GM12878 (cell line): Measurements from ENCODE around the gene VIL1. TPM values are rescaled to one million over a fixed set of nuclear protein-coding genes. Genes with fewer than 3 reads are reported as not detected.

Experiments
- ATAC-seq: fragments of 200-7000 bp; cut with Tn5 transposase; 3 replicates; pipeline ENCODE4 v1.9.1; 2020; ENCODE audit warnings: mild to moderate bottlenecking, moderate library complexity
- BruUV-seq: library from RNA; stranded (reverse); fragments of 400-500 nt; replicated peaks from 2 replicates; lab custom pipeline; 2021; lab: Mats Ljungman, UMichigan
- CTCF ChIA-PET: fragments of 300-600 bp; sonication (Branson Sonifier 250); formaldehyde crosslinking; extraction: SDS; loops from one replicate; lab custom pipeline; 2021; ENCODE audit warnings: inconsistent platforms; lab: Yijun Ruan, JAX
- POLR2A ChIA-PET: fragments of 350-600 bp; formaldehyde crosslinking; extraction: SDS; loops from one replicate; lab custom pipeline; 2021; ENCODE audit warnings: inconsistent platforms; lab: Charles Lee
- RAD21 ChIA-PET: fragments of 300-600 bp; sonication (Branson Sonifier 250); formaldehyde crosslinking; loops from one replicate; lab custom pipeline; 2023; ENCODE audit warnings: antibody characterized with exemption; ENCODE audit not compliant: unreplicated experiment; lab: Charles Lee
- SMC1A ChIA-PET: fragments of 300-600 bp; sonication (Branson Sonifier 250); formaldehyde crosslinking; loops from one replicate; lab custom pipeline; 2023; ENCODE audit not compliant: unreplicated experiment, uncharacterized antibody; lab: Charles Lee
- DNase-seq: peaks from one replicate; pipeline ENCODE4 v3.0.0-alpha.2; 2011; ENCODE audit warnings: low read depth, low spot score
- FAIRE-seq: peaks from 3 replicates; lab custom pipeline; 2011; peaks lifted over from hg19 to GRCh38; lab: Jason Lieb, UNC
- H2AFZ ChIP-seq: 2 replicates; pipeline ENCODE4 v1.6.0; 2011; ENCODE audit warnings: low read depth, low read length, control low read depth; ENCODE audit not compliant: control insufficient read depth
- H3K27ac ChIP-seq: 2 replicates; pipeline ENCODE4 v1.5.1; 2011; ENCODE audit warnings: control low read depth; ENCODE audit not compliant: control insufficient read depth, insufficient read depth
- H3K27me3 ChIP-seq, 2 experiments: replicated peaks in 1 of 2; 2 replicates each; pipeline versions ENCODE4 v1.6.0 to v1.6.1; 2011; ENCODE audit warnings: low read length in 1 of 2; ENCODE audit not compliant: control insufficient read depth in 2 of 2, insufficient read depth in 2 of 2
- H3K36me3 ChIP-seq, 2 experiments: 2 replicates each; pipeline ENCODE4 v1.5.1; 2011; ENCODE audit warnings: low read length in 1 of 2; ENCODE audit not compliant: control insufficient read depth in 2 of 2, insufficient read depth in 2 of 2
- H3K4me1 ChIP-seq: 2 replicates; pipeline ENCODE4 v1.6.1; 2011; ENCODE audit warnings: mild to moderate bottlenecking, low read length, moderate library complexity, mixed read lengths; ENCODE audit not compliant: control insufficient read depth, insufficient read depth
- H3K4me2 ChIP-seq: 2 replicates; pipeline ENCODE4 v1.6.0; 2011; ENCODE audit warnings: control low read depth; ENCODE audit not compliant: control insufficient read depth, insufficient read depth
- H3K4me3 ChIP-seq: fragments of 200-600 bp; sonication (generic); 2 replicates; pipeline ENCODE4 v1.5.1; 2016
- H3K79me2 ChIP-seq: 2 replicates; pipeline ENCODE4 v1.6.0; 2011; ENCODE audit warnings: low read length; ENCODE audit not compliant: control insufficient read depth, insufficient read depth
- H3K9ac ChIP-seq: 2 replicates; pipeline ENCODE4 v1.8.0; 2011; ENCODE audit warnings: low read length, control low read depth, mixed read lengths; ENCODE audit not compliant: control insufficient read depth, insufficient read depth
- H3K9me3 ChIP-seq: replicated peaks from 3 replicates; pipeline ENCODE4 v1.5.1; 2011; ENCODE audit warnings: mild to moderate bottlenecking, low read length; ENCODE audit not compliant: control insufficient read depth, insufficient read depth
- H4K20me1 ChIP-seq: 2 replicates; pipeline ENCODE4 v1.6.0; 2011; ENCODE audit not compliant: control insufficient read depth, insufficient read depth
- BMI1 ChIP-seq: fragments of 450-650 bp; IDR thresholded peaks from 2 replicates; pipeline ENCODE4 v1.6.1; 2016; ENCODE audit warnings: mild to moderate bottlenecking, moderate library complexity, borderline replicate concordance
- CHD4 ChIP-seq: fragments of 200-600 bp; sonication (generic); IDR thresholded peaks from 2 replicates; pipeline ENCODE4 v1.6.1; 2016; ENCODE audit warnings: mild to moderate bottlenecking
- PML ChIP-seq: IDR thresholded peaks from 2 replicates; pipeline ENCODE4 v1.6.1; 2012; ENCODE audit warnings: low read length, inconsistent platforms
- SP1 ChIP-seq: IDR thresholded peaks from one replicate; pipeline ENCODE4 v1.6.1; 2011; ENCODE audit warnings: low read depth, low read length
- WGBS: methylation state at CpG from one replicate; pipeline ENCODE4 v1.1.6; 2016; ENCODE audit warnings: low lambda C conversion rate; ENCODE audit not compliant: insufficient replicate concordance, insufficient coverage; ENCODE audit errors: missing lambda C conversion rate; 5-methylcytosine and 5-hydroxymethylcytosine counted together
- in situ Hi-C: fragments of 300-500 bp; cut with MboI; formaldehyde crosslinking; loops from 9 replicates; pipeline ENCODE4 v1.14.3; 2018; ENCODE audit warnings: mixed read lengths
- intact Hi-C: fragments of 100-400 bp; cut with micrococcal nuclease; formaldehyde crosslinking; loops from one replicate; pipeline ENCODE4 v1.14.2; 2022; ENCODE audit not compliant: unreplicated experiment
- polyA plus RNA-seq, 11 experiments: library from polyadenylated mRNA; depleted of rRNA in 4 of 11; unstranded in 6 of 11; stranded (reverse) in 5 of 11; fragments of >200 nt; fragmentation: Nextera tagmentation in 4 of 11; fragmentation: Illumina TruSeq in 1 of 11; extraction: Ambion mirVana in 4 of 11; extraction: Trizol in 1 of 11; gene quantifications; 1 replicate in 1 of 11; 2 replicates in 10 of 11; pipeline versions ENCODE4 v1.2.1 to v1.2.3, GENCODE V29; 2011 to 2016; ENCODE audit warnings: inconsistent platforms in 2 of 11, missing spikeins in 2 of 11, low read depth in 1 of 11
- total RNA-seq, 4 experiments: library from RNA; depleted of rRNA in 3 of 4; stranded (reverse); fragments of >200 nt in 3 of 4; fragmentation: Illumina TruSeq in 1 of 4; extraction: Trizol in 1 of 4; gene quantifications; 2 replicates each; pipeline versions ENCODE4 v1.2.1 to v1.2.3, GENCODE V29; 2013 to 2021
- TF ChIP-seq, protein P1 (sequence below): fragments of 450-650 bp; IDR thresholded peaks from 2 replicates; pipeline ENCODE4 v1.6.1; 2017; ENCODE audit warnings: low read depth, mild to moderate bottlenecking, moderate library complexity
- TF ChIP-seq, protein P2 (sequence below): fragments of 450-650 bp; IDR thresholded peaks from 2 replicates; pipeline ENCODE4 v1.6.1; 2017; ENCODE audit warnings: borderline replicate concordance

VIL1 gene
- total and polyA plus RNA-seq, 10 of the 15 experiments (the other 5 are each of a cell fraction or from before 2014, with no cell fraction given), result 0.03 to 1.9 (median 0.33) TPM

DNA sequence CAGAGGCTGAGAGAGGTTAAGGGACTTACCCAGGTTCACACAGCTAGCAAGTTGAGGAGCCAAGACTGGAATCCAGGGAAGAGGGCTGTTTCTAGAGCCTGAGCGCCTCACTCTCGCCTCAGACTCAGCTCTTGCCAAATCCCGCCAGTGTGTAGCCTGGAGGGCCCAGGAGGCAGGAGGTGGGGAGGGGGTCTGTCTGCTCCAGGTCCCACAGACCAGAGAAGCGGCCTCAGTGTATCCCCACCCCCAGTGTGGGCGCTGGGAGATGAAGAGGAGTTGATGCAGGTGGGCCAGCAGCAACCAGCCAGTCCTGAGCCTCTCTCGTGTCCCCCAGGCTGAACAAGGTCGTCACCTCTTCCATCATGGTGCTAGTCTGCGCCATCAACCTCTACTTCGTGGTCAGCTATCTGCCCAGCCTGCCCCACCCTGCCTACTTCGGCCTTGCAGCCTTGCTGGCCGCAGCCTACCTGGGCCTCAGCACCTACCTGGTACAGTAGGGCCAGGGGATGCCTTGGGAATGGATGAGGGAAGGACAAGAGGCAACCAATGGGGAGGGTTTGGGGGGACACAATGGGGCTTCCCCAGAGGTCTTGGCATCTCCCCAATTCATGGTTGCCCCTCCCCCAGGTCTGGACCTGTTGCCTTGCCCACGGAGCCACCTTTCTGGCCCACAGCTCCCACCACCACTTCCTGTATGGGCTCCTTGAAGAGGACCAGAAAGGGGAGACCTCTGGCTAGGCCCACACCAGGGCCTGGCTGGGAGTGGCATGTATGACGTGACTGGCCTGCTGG is 24.4 kb upstream of the VIL1 start:
- RAD21 ChIA-PET, result interaction anchor here (0.6 to 2.5 kb wide), 20 partner anchors 10 to 178 kb away, joined by 3 to 8 read pairs (median 3); partner anchors contain the start of genes AAMP, ARPC2 and PNKD

DNA sequence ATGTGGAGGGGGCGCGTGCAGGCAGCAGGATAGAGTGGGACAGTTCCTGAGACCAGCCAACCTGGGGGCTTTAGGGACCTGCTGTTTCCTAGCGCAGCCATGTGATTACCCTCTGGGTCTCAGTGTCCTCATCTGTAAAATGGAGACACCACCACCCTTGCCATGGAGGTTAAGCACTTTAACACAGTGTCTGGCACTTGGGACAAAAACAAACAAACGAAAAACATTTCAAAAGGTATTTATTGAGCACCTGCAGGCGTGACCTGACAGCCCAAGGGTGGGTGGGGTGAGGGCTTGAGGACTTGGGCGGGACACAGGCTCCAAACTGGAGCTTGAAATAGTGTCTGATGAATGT is 23.9 kb upstream of the VIL1 start:
- intact Hi-C loops, result loop anchor here (5.0 kb wide), 3 partner anchors 38 to 262 kb away; partner anchors contain the start of genes ARPC2, BCS1L, CATIP and ZNF142
- no peaks in the 10 kb centered on the region for H3K9me3 ChIP-seq
- CTCF ChIA-PET, result interaction anchor here (0.6 to 4.9 kb wide), 9 partner anchors 28 to 315 kb away, joined by 3 to 34 read pairs (median 7); partner anchors contain the start of gene TMBIM1
- RAD21 ChIA-PET, result interaction anchor here (1.4 to 2.5 kb wide), 2 partner anchors 11 to 72 kb away, joined by 4 to 8 read pairs; no protein-coding TSS in a partner anchor
- DNase-seq (no peak), FAIRE-seq (no peak), ATAC-seq (no peak)
- H3K4me3 ChIP-seq, result no peak overlapping the region
- no TSS peak for BruUV-seq
- no peak overlapping the region for H2AFZ ChIP-seq
- no peaks in the 10 kb centered on the region for H3K27me3 ChIP-seq
- peaks cover 27% of the 10 kb centered on the region for H3K4me1 ChIP-seq
- peaks cover 28% of the 10 kb centered on the region for H3K79me2 ChIP-seq
- no peak overlapping the region for H3K27ac ChIP-seq
- no peak overlapping the region for H3K9ac ChIP-seq
- SMC1A ChIA-PET, result interaction anchor here (1.0 to 1.2 kb wide), 2 partner anchors 39 to 94 kb away, joined by 3 read pairs; partner anchors contain the start of gene CATIP
- POLR2A ChIA-PET, result interaction anchor here (2.1 kb wide), 1 partner anchor 10 kb away, joined by 8 read pairs; no protein-coding TSS in a partner anchor
- H3K36me3 ChIP-seq, result no peaks in the 10 kb centered on the region
- H4K20me1 ChIP-seq, result no peaks in the 10 kb centered on the region
- H3K4me2 ChIP-seq, result no peak overlapping the region
- 58% methylated on average over 5 of the region's 6 CpGs for WGBS
- in situ Hi-C loops, result loop anchor here (25.0 kb wide), 1 partner anchor 108 kb away; the partner anchor contains the start of gene TMBIM1
- TF ChIP-seq BMI1 (no peak), PML (no peak)
- TF ChIP-seq, protein P1, sequence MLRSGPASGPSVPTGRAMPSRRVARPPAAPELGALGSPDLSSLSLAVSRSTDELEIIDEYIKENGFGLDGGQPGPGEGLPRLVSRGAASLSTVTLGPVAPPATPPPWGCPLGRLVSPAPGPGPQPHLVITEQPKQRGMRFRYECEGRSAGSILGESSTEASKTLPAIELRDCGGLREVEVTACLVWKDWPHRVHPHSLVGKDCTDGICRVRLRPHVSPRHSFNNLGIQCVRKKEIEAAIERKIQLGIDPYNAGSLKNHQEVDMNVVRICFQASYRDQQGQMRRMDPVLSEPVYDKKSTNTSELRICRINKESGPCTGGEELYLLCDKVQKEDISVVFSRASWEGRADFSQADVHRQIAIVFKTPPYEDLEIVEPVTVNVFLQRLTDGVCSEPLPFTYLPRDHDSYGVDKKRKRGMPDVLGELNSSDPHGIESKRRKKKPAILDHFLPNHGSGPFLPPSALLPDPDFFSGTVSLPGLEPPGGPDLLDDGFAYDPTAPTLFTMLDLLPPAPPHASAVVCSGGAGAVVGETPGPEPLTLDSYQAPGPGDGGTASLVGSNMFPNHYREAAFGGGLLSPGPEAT, result no peak
- TF ChIP-seq, protein P2, sequence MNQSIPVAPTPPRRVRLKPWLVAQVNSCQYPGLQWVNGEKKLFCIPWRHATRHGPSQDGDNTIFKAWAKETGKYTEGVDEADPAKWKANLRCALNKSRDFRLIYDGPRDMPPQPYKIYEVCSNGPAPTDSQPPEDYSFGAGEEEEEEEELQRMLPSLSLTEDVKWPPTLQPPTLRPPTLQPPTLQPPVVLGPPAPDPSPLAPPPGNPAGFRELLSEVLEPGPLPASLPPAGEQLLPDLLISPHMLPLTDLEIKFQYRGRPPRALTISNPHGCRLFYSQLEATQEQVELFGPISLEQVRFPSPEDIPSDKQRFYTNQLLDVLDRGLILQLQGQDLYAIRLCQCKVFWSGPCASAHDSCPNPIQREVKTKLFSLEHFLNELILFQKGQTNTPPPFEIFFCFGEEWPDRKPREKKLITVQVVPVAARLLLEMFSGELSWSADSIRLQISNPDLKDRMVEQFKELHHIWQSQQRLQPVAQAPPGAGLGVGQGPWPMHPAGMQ, result no peak

More for the DNA sequence above, 24.4 kb upstream of the VIL1 start:
- in situ Hi-C loops (loop anchor here (25.0 kb wide), 1 partner anchor 107 kb away; the partner anchor contains the start of gene TMBIM1), intact Hi-C loops (loop anchor here (5.0 kb wide), 3 partner anchors 37 to 263 kb away; partner anchors contain the start of genes ARPC2, BCS1L, CATIP and ZNF142)
- no peak overlapping the region for H2AFZ ChIP-seq
- POLR2A ChIA-PET, result interaction anchor here (0.6 to 2.1 kb wide), 8 partner anchors 10 to 178 kb away, joined by 3 to 8 read pairs (median 3); partner anchors contain the start of genes AAMP and PNKD
- SMC1A ChIA-PET, result interaction anchor here (0.8 to 2.3 kb wide), 11 partner anchors 36 to 122 kb away, joined by 3 to 18 read pairs (median 4); partner anchors contain the start of genes CATIP and TMBIM1
- H3K4me1 ChIP-seq, result peaks cover 27% of the 10 kb centered on the region
- no peaks in the 10 kb centered on the region for H4K20me1 ChIP-seq
- no peak for DNase-seq
- no peak for FAIRE-seq
- H3K4me2 ChIP-seq, result no peak overlapping the region
- H3K27me3 ChIP-seq, result no peaks in the 10 kb centered on the region
- 81% methylated on average over 13 of the region's 13 CpGs for WGBS
- CTCF ChIA-PET, result interaction anchor here (0.6 to 4.9 kb wide), 19 partner anchors 10 to 482 kb away, joined by 3 to 34 read pairs (median 4); partner anchors contain the start of genes AAMP, PNKD and TMBIM1
- no peaks in the 10 kb centered on the region for H3K36me3 ChIP-seq
- H3K27ac ChIP-seq, result no peak overlapping the region
- no peak overlapping the region for H3K4me3 ChIP-seq
- peaks cover 26% of the 10 kb centered on the region for H3K79me2 ChIP-seq
- H3K9ac ChIP-seq, result no peak overlapping the region
- ATAC-seq, result no peak
- TF ChIP-seq SP1, result no peak
- no peak for TF ChIP-seq CHD4
- no peaks in the 10 kb centered on the region for H3K9me3 ChIP-seq
- BruUV-seq, result no TSS peak
